WI38 (cell line): ENCODE measurements around the gene IFNAR1.
A peak's percentile ranks its signal among the peaks of the same experiment; 100 is the strongest.

Experiments
- H3K4me3 ChIP-seq: 2 replicates; pipeline ENCODE4 v1.5.1; 2011; ENCODE audit warnings: low read depth, mild to moderate bottlenecking, control low read depth, low read length
- CTCF ChIP-seq: IDR thresholded peaks from 2 replicates; pipeline ENCODE4 v1.5.1; 2012; ENCODE audit warnings: low read depth, mild to moderate bottlenecking, control low read depth, low read length

The IFNAR1 gene

DNA sequence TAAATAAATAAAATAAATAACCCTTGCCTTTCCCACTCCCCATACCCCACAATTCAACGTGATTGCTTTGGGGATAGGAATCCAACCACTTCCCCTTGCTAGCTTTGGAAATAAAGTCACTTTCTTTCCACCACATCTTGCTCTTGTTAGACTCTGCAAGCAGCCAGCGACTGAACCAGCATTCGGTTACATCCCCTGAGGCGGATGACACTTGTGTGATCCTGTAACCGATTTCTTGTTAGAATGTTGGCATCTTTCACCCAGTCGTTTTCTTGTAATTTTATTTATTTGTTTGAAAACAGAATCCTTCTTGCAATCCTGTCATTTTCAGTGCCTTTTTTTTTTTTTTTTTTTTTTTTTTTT, 76.8 kb downstream of the IFNAR1 start:
- no peak overlapping the region for H3K4me3 ChIP-seq
- no peak for TF ChIP-seq CTCF

GRCh38 chr21:33402001-33402979, 77.5 kb downstream of the IFNAR1 start:
- H3K4me3 ChIP-seq: peak overlapping the region; percentile 83
- no peak for TF ChIP-seq CTCF

DNA sequence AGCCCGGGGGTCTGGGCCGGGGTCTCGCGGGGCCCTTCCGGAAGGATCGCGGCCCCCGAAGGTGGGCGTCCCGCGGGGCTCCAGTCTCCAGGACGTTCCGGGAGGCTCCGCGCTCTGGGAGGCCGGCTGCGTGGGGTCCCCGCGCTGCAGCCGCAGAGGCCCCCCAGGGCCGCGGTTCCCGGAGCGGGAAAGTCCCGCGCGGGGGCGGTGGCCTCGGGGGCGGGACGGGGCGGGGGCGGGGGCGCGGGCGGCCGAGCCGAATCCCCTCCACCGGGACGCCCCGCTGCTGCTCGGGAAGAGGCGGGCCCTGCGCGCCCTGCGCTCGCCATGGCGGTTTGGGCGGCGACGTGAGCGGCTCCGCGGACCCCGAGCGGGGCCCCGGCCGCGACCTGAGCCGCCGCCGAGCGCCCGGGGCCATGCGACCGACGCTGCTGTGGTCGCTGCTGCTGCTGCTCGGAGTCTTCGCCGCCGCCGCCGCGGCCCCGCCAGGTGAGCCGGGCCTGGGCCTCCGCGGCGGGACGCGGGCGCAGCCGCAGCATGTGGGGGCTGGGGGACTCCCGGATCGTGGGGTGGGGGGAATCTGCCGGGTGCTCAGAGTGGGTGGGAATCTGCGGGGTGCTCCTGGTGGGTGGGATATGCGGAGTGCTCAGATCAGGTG, 78.5 kb downstream of the IFNAR1 start, which contains the start of gene IFNGR2:
Gene IFNGR2, plus strand, starts transcription at position 286 of the 658 bp plus-strand sequence. Its CDS starts 131 bp downstream, at position 417.
- TF ChIP-seq CTCF: no peak
- peak within 1 kb of the TSS; percentile 83 for H3K4me3 ChIP-seq

- H3K4me3 ChIP-seq: peak overlapping the region; percentile 83
These were observed 79.2 kb downstream of the IFNAR1 start for GRCh38 chr21:33403786-33404585.

DNA sequence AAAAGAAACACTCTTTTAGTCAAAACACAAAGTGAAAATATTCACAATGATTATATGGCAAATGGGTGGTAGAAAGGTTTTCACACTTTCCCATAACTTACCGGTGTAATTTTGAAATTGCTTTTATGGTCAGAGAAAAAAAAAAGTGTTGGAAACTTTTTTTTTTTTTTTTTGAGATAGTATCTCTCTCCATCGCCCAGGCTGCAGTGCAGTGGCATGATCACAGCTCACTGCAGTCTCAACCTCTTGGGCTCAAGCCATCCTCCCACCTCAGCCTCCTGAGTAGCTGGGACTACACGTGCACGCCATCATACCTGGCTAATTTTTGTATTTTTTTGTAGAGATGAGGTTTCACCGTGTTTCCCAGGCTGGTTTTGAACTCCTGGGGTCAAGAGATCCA, 81.7 kb downstream of the IFNAR1 start:
- no peak overlapping the region for H3K4me3 ChIP-seq
- no peak for TF ChIP-seq CTCF

More at GRCh38 chr21:33403786-33404585, 79.2 kb downstream of the IFNAR1 start:
- TF ChIP-seq CTCF: no peak
